GM18909 (cell line): ENCODE results near the gene TPP2.

Experiments used
- ATAC-seq: cut with Tn5 transposase; IDR thresholded peaks from one replicate; pipeline ENCODE4 v1.9.1; 2021; ENCODE audit warnings: mild to moderate bottlenecking; ENCODE audit not compliant: unreplicated experiment, poor library complexity

The TPP2 gene

GRCh38 chr13:102709536-102709935 is 112.8 kb downstream of the TPP2 start:
- ATAC-seq = no peak

DNA sequence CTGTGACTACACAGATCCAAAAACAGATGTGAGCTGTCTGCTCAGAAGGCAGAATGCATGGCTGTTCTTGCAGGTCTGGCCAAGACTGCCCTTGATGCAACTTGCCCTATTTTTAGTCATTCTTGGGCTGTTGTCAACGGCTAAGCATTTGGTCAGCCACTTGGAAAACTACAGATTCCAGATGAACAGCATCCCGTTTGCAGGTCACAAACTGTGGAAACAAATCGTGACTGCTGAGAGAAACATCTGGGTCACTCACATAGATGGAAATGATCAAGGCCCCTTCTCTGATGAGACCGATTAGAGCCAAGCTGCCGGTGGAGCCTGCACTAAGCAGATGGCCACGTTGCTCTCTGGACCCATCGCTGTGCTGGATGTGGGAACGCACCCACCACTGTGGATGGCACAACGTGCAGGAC is 113.5 kb downstream of the TPP2 start:
- no peak for ATAC-seq

GRCh38 chr13:102715447-102715846 is 118.7 kb downstream of the TPP2 start:
- no peak for ATAC-seq

DNA sequence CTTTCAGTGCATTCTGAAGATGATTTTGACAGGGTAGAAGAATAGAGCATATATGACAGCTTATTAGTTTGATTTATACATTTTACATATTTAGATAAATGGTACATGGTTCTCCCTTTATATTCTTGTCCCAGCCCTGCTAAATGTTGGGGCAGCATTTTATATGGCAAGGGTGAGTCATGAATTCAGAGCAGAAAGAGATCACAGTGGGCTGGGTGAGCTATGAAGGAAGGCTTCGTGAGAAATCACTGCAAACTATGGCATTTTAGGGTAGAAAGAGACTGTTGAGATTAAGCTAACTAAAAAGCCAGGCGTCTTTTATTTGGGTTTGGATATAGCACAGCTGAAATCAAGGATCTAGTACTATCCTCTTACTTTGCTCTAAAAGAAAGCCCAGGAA is 122.0 kb downstream of the TPP2 start:
- no peak for ATAC-seq

DNA sequence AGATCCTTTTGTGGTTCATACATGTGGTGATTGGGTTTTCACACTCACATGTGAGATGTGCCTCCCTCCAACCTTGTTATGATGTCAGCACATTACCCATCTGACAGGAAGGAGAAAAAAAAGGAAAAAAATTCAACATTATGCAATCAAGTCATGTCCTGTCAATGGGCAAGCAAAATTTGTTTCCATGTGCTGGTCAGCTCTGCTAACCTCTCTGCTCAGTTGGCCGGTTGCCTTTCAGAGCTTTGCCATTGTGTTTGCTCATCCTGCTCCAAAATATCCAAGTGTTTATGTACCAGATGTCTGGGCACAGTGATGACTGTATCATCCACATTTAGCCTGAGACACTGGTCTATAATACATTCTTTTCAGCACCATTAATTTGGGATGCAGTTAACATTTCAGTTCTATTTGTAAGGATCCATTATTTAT is 125.0 kb downstream of the TPP2 start:
- ATAC-seq = no peak

DNA sequence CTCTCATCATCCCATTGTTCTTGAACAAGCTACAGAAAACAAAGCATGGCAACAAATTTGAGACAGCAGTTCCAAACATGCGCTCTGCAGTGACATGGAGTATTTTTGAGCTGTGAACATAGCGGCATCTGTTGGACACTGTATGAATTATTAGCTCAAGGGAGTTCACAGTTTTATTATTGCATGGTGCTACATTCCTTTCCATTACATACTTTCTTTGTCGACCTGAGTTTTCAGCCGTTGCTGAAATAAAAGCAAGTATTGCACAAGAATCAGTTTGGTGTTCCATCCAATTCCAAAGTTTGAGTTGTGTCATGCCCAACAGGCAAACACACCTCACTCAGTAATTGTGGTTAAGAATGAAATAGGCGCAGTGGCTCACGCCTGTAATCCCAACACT is 128.1 kb downstream of the TPP2 start:
- peak; percentile 68 for ATAC-seq

DNA sequence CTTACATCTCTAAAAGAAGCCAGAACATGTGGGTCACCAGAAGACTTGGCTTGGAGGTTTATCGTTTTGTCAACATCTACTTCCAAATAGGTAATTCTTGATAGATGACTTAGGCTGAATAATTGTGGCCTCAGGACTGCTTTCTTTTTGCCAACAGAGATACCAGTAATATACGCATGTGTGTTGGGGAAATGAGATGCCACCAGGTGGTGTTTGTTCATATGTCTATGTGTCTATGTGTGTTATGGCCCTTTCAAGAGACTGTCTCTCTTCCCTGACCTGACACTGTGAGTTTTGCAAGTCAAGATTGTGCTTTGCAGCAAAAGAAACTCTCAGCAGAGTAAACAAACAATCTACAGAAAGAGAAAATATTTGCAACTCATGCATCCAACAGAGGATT is 129.6 kb downstream of the TPP2 start:
- ATAC-seq = peak; percentile 65
